ENCODE results near the gene TLDC2.
A peak's percentile ranks its signal among the peaks of the same experiment; 100 is the strongest.
"Not testable (repeated sequence)": the region's sequence is repeated elsewhere in the genome, so short reads cannot be mapped to it uniquely, and the experiment has no call there.

TLDC2 gene

DNA sequence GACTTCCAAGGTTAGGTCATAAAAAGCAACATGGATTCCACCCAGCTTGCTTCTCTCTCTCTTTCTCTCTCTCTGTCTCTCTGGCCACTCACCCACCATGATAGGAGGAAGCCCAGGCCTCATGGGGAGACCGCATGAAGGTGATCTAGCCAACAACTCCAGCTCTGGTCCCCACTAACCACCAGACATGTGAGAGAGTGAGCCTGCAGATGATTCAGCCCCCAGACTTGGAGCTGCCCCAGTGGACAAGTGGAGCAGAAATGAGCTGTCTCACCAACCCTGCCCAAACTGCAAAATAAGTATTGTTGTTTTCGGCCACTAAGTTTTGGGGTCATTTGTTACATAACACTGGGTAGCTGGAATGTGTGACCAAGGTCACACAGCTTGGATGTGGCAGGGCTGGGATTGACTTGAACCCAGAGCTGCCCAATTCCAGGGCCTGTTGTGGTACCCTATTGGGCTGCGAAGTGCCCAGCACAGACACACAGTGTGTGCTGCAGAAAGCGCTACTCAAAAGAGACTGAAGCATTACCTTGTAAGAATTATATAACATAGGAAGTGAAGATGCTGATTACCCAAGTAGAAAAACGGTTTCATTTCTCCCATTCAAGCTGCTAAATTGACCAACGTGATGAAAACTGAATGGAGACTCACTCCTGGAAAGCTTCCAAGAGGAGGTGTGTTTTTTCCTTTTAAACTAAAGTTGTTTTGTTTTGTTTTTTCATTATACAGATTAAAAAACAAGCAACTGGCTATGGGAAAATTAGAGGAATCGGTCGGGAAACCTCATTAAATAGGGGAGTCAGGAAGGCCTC lies 9.1 kb upstream of the TLDC2 start:
- no peak for DNase-seq (ENCODE audit: low read depth in 2 of 2)

DNA sequence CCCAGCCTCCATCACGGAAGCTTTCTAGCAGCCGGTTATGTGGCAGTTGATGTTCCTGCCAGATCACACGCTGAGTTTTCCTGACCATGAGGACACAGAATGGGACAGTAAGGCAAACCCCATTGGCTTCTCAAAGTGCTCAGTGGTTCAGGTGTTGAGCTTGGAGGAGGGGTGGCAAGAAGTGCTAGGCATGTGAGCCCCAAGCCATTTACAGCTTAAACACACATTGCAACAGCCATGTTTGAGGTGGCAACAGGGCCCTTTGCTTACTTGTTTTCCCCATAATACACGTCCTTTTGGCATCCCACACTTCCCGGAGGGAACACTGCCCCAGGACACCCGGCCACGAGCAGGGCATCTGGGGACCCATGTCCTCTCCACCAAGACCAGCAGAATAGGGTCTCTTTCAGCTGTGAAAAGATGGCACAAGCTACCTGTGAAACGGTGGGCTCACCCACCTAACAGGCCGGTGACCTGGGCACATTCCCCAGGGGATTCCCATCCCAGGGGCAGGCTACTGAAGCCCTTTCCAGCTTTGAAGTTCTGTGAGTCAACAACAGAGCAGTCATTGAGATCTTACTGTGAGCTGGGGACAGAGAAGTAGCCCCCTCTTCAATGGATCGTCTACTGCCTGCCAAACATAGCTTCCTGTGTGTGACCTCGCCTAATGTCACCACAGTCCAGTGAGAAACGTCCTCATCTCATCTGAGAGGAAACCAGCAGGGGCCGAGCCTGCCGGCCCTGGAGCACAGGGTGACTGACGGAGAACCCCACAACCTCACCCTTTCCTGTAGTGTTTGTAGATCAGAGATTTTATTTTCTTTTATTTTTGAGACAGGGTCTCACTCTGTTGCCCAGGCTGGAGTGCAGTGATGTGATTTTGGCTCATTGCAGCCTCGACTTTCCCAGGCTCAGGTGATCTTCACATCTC lies 4.0 kb upstream of the TLDC2 start:
- no peak for DNase-seq (ENCODE audit: low read depth in 2 of 2)

DNA sequence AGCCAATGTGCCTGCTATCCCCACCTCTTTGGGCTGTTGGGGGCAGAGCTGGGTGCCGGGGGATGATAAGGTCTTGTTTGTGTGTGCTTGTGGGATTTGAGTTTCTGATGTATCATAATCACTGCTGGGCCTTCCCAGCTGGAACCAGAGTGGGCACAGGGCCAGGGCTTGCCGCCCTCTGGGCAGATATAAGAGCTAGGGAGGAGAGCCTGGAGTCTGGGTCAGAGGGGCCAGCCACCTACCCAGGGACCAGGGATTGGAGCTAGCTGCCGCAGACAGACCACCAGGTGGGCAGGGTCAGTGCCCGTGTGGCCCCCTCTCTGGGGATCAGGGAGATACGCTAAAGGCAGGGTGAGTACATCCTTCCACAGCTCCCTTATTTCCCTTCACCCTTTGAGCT lies 3.1 kb upstream of the TLDC2 start:
- DNase-seq (ENCODE audit: low read depth in 2 of 2) = no peak

DNA sequence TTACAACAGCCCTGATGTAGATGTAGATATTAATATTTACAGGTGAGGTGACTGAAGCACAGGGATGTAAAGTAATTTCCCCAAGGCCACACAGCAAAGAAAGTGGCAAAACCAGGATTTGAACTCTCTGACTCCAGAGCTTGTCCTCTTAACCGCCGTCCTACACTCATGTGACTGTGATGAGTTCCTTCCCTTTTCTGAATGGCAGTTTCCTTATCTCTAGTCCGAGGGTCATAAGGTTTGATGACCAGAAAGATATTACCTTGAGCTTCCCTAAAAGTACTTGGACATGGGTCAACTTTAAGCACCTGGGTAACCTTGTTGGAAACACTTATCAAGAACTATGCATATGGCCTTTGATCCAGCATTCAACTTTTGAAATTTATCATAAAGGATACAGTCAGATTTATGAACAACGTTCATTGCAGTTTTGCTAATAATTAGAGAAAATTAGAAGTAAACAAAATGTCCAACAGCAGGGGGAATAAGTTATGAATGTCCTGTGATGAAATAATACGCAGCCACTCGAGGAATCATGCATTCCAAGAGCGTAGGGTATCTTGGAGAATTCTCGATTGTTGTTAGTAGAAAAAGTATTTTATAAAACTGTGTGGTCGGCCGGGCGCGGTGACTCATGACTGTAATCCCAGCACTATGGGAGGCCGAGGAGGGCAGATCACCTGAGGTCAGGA lies 2.3 kb upstream of the TLDC2 start:
- DNase-seq (ENCODE audit: low read depth in 2 of 2) = no peak

DNA sequence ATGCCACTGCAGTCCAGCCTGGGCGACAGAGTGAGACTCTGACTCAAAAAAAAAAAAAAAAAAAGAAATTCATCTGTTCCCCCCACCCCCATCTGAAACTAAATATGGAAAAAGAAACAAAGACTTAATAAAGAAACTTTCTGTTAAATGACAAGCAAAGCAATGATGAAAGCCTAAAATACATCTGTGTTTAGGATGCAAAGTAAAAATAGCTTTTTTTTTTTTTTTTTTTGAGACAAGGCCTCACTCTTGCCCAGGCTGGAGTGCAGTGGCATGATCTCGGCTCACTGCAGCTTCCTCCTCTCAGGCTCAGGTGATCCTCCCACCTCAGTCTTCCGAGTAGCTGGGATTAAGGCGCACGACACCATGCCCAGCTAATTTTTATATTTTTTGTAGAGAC lies 845 bp upstream of the TLDC2 start:
- DNase-seq (ENCODE audit: low read depth in 2 of 2) = not testable (repeated sequence)

DNA sequence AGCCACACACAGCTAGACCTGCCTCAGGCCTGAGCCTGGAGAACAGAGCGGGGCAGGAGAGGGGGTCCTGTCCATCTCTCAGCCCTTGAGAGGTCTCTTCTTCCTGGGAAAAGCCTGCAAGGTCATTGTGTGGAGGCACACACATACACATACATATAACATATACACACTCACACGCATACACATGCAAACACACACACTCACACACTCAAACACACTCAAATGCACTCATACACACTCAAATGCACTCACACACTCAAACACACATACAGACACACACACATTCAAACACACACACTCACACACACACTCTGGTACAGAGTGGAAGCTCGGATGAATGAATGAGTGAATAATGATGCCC lies 515 bp downstream of the TLDC2 start:
- DNase-seq (ENCODE audit: low read depth in 2 of 2) = no peak

DNA sequence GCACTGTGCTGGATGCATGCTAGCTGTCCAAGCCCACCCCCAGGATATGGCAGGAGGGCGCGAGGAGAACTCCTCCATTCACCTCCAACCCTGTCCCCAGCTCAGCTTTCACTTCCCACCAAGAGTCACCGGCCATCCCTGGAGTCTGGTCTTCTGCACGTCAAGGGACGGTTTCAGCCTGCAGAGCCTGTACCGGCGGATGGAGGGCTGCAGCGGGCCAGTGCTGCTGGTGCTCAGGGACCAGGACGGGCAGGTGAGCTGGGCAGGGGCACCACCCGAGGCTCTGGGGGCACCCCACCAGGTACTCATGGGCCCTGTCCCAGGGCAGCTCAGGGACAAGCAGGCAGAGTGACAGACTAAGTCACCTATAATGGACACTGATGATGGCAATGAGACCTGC lies 3.0 kb downstream of the TLDC2 start:
- DNase-seq (ENCODE audit: low read depth in 2 of 2) = no peak

DNA sequence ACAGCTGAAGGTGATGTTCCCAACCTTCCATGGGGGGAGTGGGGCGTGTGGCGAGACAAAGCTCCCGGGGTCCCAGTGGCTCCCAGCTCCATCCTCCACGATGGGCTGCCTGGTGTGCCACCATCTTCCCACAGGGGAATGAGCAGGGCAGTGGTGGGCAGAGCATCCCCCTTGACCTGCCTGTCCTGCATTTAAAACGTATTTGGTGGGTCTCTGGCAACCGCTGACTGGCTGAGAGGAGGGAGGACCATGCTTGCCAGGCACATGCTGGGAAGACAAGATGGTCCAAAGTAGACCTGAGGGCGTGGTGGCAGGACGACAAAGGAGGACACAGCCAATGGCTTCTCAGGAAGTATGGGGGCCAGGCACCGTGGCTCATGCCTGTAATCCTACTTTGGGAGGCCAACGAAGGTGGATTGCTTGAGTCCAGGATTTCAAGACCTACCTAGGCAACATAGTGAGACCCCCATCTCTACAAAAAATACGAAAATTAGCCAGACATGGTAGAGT lies 4.9 kb downstream of the TLDC2 start:
- DNase-seq (ENCODE audit: low read depth in 2 of 2) = no peak

DNA sequence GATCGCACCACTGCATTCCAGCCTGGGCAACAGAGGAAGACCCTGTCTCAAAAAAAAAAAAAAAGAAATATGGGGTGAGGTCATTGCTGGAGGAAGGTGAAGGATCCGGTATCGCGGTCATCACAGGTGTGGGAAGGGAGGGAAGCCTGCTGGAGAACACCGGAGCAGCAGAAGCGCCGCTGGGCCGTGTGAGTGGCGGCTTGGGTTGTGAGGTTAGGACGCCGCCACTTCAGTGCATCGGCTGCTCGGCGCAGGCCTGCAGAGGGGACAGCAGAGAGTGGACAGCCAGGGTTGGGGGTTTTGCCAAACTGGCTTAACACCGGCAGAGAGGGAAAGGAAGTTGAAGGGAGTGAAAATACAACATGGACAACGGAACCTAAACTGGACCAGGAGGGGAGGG lies 5.4 kb downstream of the TLDC2 start:
- DNase-seq (ENCODE audit: low read depth in 2 of 2) = no peak

DNA sequence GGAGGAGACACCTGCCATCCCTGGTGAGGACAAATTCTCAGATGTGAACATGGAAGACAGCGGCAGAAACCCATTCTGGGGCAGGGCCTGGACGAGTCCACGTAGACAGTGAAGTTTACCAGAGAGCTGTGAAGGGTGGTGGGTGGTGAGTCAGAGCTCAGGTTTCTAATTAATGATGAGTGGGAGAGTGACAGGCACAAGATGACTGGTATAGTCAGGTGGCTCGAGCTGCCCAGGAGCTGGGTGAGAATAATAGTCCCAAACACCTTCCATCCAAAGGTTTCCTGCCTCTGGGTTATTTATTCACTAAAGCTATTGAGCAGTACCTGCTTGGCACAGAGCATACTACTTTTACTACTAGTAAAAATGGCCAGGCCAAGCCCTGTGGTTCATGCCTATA lies 6.0 kb downstream of the TLDC2 start:
- DNase-seq (ENCODE audit: low read depth in 2 of 2) = no peak

DNA sequence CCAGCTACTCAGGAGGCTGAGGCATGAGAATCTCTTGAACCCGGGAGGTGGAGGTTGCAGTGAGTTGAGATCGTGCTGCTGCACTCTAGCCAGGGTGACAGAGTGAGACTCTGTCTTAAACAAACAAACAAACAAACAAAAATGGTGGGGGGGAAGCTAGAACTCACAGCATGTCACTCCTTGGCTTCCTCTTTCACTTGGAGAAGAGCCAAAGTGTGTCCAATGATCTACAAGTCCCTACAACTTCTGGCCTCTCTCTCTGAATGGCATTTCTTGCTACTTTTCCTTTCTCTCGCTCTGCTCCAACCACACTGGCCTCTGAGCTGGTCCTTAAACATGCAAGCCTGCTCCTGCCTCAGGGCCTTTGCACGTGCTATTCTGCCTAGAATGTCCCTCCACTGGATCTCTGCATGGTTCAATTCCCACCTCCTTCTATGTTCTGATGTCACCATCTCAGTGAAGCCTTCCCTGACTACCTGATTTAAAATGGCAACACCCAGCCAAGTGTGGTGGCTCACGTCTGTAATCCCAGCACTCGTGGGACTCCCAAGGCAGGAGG lies 8.1 kb downstream of the TLDC2 start:
- no peak for DNase-seq (ENCODE audit: low read depth in 2 of 2)

DNA sequence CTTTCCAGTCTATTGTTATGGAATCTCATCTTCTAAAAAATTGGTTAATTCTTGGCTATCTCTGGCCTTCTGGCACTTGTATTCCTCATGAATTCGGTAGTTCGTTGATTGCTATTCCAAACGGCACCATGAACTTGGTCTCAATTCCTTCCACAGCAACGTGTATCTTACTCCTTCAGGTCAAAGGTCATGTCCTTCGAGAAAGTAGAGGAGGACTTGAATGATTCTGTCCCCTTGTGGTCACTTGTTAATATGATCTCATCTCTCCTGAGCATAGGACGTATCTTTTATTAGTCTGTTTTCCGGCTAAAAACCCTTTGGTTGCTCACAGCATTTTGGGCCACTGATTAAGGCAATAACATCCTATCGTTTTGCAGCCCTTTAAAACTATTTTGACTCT lies 9.4 kb downstream of the TLDC2 start:
- no peak for DNase-seq (ENCODE audit: low read depth in 2 of 2)

DNA sequence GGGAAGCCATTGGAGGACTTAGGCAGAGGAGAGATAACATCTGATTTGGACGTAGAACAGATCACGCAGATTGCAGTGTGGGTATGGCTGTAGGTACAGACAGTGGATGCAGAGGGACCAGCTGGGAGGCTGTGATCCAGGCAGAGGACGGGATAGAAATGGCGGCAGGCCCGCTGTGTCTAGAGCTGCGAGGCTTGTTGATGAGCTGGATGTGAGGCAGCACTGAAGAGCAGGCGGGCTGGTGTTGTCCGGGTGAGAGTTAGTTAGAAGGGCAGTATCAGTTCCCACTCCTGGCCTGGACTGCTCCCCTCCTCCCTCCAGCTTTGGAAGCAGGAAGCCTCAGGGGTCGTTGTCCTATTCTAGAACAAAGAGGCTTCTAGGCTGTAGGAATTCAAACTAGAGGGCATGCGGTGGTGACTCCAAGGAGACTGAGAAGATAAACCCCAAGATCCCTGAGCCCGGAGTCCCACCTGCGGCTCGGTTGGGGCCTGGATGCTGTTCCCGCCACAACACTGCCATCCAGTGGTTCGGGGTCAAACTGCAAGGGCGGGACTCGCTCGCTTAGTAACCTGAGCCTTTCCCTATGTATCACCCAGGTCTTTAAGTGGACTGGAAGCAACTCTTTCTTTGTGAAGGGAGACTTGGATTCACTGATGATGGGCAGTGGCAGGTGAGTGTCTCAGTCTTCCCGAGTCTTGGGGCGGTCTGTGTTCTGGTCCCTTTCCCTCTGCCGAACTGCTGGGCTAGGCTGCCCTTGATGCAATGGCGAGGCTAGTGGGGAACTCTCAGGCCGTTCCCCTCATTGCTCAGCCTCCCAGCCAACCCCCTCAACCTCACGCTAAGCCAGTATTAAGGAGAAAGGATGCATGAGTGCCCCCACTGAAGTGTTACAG lies 11.2 kb downstream of the TLDC2 start:
- DNase-seq (ENCODE audit: low read depth in 2 of 2) = peak; percentile 76 to 88

DNA sequence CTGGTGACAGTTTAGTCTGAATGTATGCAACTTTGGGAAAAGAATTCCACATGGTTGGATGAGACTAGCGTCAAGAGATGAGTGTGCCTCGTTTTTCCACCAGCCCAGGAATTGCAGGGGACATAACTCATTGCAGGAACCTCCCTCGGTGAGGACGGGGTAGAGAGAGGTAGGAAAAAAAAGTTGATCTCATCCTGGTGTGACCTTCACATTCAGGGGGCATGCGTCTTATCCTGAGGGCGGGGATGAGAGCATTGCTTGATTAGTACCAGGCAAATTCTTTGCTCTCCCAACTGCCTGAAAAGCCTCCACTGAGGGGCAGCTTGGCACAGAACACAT lies 11.8 kb downstream of the TLDC2 start:
- DNase-seq (ENCODE audit: low read depth in 2 of 2) = no peak

DNA sequence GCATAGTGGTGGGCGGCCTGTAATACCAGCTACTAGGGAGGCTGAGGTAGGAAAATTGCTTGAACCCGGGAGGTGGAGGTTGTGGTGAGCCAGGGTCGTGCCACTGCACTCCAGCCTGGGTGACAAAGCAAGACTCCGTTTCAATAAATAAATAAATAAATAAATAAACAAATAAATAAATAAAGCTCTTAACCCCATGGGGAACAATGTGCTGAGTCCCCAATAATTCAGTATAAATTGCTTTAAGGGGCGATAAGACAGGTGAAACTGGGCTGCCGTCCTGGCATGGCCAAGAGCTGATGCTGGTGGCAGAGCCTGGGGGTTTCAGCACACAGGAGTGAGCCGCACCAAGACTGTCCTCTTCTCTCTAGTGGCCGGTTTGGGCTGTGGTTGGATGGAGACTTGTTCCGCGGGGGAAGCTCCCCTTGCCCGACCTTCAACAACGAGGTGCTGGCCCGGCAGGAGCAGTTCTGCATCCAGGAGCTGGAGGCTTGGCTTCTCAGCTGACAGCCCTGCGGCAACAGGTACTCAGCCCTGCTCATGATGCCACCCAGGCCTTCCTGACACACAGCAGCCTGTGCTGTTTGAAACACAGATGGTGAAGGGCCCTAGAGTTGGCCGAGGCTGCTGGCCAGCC lies 13.1 kb downstream of the TLDC2 start:
- DNase-seq (ENCODE audit: low read depth in 2 of 2) = no peak

DNA sequence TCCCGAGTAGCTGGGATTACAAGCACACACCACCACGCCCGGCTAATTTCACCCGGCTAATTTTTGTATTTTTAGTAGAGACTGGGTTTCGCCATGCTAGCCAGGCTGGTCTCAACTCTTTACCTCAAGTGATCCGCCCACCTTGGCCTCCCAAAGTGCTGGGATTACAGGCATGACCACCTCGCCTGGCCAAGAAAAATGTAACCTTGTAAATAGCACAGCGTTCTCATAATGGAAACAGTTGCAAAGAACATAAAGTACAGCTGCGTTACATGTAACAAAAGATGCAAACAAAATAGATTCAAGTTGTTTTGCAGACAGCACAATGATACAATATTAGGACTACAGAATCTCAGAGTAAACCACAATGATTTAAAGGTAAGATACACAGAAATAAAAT lies 14.6 kb downstream of the TLDC2 start:
- no peak for DNase-seq (ENCODE audit: low read depth in 2 of 2)

DNA sequence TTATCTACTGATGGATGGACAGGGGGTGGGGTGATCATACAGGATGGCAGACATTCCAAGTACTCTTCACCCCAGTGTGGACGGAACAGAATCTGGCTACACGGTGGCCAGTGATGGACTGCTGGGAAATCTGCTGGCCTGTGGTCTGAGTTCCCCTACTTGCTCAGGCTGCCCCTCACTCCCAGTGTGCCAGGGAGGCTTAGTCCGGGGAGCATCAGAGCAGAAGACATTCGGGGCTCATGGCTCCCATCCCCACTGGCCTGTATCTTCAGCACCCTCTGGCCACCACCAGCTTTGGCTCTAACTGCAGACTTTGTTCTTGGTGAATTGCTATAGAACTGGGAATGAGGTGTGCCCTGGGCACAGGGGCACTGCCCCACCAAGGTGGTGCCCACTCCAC lies 15.3 kb downstream of the TLDC2 start:
- DNase-seq (ENCODE audit: low read depth in 2 of 2) = no peak

DNA sequence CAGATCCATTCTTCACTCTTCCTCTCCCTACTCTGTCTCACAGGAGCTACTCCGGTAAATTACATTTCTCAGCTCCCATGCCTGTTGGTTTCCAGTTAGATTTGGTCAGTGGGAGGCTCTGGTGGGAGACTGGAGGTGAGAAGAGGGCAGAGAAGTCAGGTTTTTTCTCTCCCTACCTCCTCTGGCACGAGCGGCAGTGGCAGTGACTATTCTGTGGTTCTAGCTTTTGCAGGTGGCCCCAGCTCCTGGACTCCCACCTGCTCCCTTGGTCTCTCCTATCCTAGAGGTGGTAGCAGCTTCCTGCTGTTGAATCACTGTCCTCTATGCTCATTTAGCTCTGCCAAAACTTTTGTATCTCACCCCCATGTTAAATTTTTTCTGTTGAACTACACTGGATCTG lies 17.9 kb downstream of the TLDC2 start:
- no peak for DNase-seq (ENCODE audit: low read depth in 2 of 2)

DNA sequence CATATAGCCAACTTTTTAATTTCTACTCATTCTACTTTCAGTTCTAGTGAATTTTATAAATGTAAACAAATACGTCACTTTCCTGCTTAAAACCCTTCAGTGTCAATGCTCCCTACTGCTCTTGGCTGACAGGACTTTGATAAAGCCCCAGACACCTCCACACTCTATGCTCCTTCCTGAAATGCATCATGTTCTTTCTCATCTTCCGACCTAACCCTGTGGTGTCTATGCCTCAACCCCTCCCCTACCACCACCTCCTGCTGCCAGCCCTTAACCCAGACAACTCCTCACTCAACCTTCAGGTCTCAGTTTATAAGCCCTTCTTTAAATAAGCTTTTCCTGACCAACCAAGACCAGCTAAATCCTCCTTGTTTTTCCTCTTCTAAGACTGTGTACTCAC lies 19.1 kb downstream of the TLDC2 start:
- DNase-seq (ENCODE audit: low read depth in 2 of 2) = no peak

DNA sequence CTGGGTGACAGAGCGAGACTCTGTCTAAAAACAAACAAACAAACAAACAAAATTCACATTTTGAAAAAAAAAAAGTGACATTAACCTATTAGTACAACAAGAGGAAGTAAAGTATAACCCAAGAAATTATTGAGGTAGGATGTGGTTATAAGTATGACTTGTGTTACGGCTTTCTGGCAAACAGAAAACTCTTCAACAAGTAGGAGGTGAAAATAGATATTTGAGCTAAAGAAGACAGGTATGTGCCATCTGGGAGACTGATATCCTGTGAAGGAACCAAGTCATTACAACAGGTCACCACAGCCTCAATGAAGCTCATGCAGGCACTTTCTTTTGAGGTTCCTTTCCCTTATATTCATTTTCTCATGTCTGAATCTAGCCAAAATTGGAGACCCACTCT lies 28.8 kb downstream of the TLDC2 start:
- DNase-seq (ENCODE audit: low read depth in 2 of 2) = no peak

DNA sequence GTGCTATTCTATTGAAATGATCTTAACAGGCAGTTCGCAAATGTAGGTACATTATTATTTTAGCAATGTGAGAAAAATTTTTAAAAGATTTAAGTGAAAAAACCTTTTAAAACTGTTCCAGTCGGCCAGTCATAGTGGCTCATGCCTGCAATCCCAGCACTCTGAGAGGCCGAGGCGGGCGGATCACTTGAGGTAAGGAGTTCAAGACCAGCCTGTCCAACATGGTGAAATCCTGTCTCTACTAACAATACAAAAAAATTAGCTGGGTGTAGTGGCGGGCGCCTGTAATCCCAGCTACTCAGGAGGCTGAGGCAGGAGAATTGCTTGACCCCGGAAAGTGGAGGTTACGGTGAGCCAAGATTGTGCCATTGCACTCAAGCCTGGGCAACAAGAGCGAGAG lies 29.6 kb downstream of the TLDC2 start:
- DNase-seq (ENCODE audit: low read depth in 2 of 2) = not testable (repeated sequence)

Measured in activated CD4-positive, alpha-beta T cell treated with anti-CD3 and anti-CD28 coated beads for 24 hours (primary cell).